DMS53 treated with DMSO at 0.1 percent for 48 hours (cell line): ENCODE measurements around the gene NTN4.
"Not testable (repeated sequence)": the region's sequence is repeated elsewhere in the genome, so short reads cannot be mapped to it uniquely, and the experiment has no call there.

ENCODE experiments used
- DNase-seq: peaks from one replicate; lab custom pipeline; 2025; ENCODE audit not compliant: unreplicated experiment; lab: John Stamatoyannopoulos, UW

The NTN4 gene

GRCh38 chr12:95629392-95629791, 161.2 kb downstream of the NTN4 start:
- DNase-seq = no peak

- peak; percentile 79 for DNase-seq
Measured at GRCh38 chr12:95626854-95627253, 163.7 kb downstream of the NTN4 start.

GRCh38 chr12:95625012-95625411, 165.6 kb downstream of the NTN4 start:
- DNase-seq = no peak

- DNase-seq = no peak
Measured at GRCh38 chr12:95624589-95624988, 166.0 kb downstream of the NTN4 start.

GRCh38 chr12:95623554-95624170, 166.9 kb downstream of the NTN4 start:
- DNase-seq = peak; percentile 51

GRCh38 chr12:95622879-95623278, 167.7 kb downstream of the NTN4 start:
- DNase-seq = no peak

GRCh38 chr12:95621725-95622124, 168.8 kb downstream of the NTN4 start:
- no peak for DNase-seq

- no peak for DNase-seq
Measured at GRCh38 chr12:95620171-95620570, 170.4 kb downstream of the NTN4 start.

GRCh38 chr12:95616470-95616869, 174.1 kb downstream of the NTN4 start:
- DNase-seq = not testable (repeated sequence)

- DNase-seq = no peak
Measured at GRCh38 chr12:95615749-95616148, 174.8 kb downstream of the NTN4 start.

- DNase-seq = no peak
Measured at GRCh38 chr12:95614390-95614982, 176.1 kb downstream of the NTN4 start.

GRCh38 chr12:95613021-95613420, 177.5 kb downstream of the NTN4 start:
- DNase-seq = no peak

- peak; percentile 88 for DNase-seq
Measured at GRCh38 chr12:95611676-95612309, 178.8 kb downstream of the NTN4 start.

- peak; percentile 59 for DNase-seq
Measured at GRCh38 chr12:95608252-95609033, 182.1 kb downstream of the NTN4 start.
